NT2/D1 (cell line): Measurements from ENCODE around the gene GPALPP1.
"Not testable (repeated sequence)": the region's sequence is repeated elsewhere in the genome, so short reads cannot be mapped to it uniquely, and the experiment has no call there.

Source experiments
- DNase-seq: peaks from one replicate; pipeline ENCODE4 v3.0.0-alpha.2; 2011; ENCODE audit warnings: low read depth, low spot score
- H3K27me3 ChIP-seq: 2 replicates; pipeline ENCODE4 v1.6.0; 2011; ENCODE audit warnings: mild to moderate bottlenecking; ENCODE audit not compliant: insufficient read length, insufficient read depth
- H3K36me3 ChIP-seq: 2 replicates; pipeline ENCODE4 v1.6.1; 2011; ENCODE audit warnings: mild to moderate bottlenecking, low read length, mixed read lengths; ENCODE audit not compliant: insufficient read depth, insufficient read length
- H3K4me1 ChIP-seq: 2 replicates; pipeline ENCODE4 v1.5.1; 2011; ENCODE audit not compliant: insufficient read depth, insufficient read length
- H3K4me3 ChIP-seq: 2 replicates; pipeline ENCODE4 v1.5.1; 2011; ENCODE audit warnings: low read depth; ENCODE audit not compliant: insufficient read length
- H3K9ac ChIP-seq: 2 replicates; pipeline ENCODE4 v1.6.0; 2011; ENCODE audit warnings: low read depth; ENCODE audit not compliant: insufficient read length
- H3K9me3 ChIP-seq: 2 replicates; pipeline ENCODE4 v1.5.1; 2011; ENCODE audit warnings: mild to moderate bottlenecking, low read length; ENCODE audit not compliant: insufficient read depth
- SUZ12 ChIP-seq: IDR thresholded peaks from 2 replicates; pipeline ENCODE4 v1.6.1; 2011; ENCODE audit not compliant: insufficient read length, insufficient read depth; ENCODE audit errors: extremely low read depth
- YY1 ChIP-seq: IDR thresholded peaks from 2 replicates; pipeline ENCODE4 v1.6.1; 2011; ENCODE audit not compliant: insufficient read length, insufficient read depth
- ZNF274 ChIP-seq: IDR thresholded peaks from 2 replicates; pipeline ENCODE4 v1.6.1; 2011; ENCODE audit warnings: mild to moderate bottlenecking, low read depth, low read length

GPALPP1 gene, protein sequence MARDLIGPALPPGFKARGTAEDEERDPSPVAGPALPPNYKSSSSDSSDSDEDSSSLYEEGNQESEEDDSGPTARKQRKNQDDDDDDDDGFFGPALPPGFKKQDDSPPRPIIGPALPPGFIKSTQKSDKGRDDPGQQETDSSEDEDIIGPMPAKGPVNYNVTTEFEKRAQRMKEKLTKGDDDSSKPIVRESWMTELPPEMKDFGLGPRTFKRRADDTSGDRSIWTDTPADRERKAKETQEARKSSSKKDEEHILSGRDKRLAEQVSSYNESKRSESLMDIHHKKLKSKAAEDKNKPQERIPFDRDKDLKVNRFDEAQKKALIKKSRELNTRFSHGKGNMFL

DNA sequence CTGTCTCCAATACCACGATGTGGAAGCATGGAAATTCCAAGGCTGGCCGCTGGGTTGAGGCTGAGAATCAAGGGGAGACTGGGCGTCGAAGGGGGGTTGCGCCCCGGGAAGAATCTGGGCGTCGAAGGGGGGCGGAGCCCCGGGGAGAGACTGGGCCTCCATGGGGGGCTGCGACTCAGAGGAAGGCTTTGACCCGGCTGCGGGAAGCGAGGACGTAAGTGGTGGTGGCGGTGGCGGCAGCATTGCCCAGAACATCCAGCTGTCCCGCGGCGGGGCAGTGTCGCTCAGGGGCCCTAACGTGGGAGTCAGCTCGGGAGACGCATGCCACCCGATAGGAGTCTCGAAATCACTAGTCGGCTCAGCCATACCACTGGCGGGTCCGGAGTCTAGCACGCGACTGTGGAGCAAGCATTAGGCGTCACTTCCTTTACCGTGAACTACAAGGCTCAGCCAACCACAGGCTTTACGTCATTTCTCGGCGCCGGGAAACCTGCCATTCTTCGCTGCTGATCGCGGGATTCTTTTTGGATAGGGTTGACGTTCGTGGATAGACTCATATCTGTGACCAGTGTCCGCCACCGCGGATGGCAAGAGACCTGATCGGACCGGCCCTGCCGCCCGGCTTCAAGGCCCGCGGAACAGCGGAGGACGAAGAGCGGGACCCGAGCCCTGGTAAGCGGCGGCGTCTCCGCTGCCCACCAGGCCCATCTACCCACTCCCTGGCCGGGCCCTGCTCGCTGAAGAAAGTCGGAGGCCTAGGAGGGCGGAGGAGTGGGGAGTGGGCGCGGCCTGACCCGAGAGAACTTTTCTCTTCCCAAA lies at the start of gene GPALPP1, which contains the start of gene NUFIP1:
Gene GPALPP1, plus strand, starts transcription at position 468 of the 819 bp plus-strand sequence. Its CDS starts 117 bp downstream, at position 585.
Gene NUFIP1, minus strand, starts transcription at position 401 of the 819 bp plus-strand sequence. Its CDS starts 35 bp downstream, at position 366.
- H3K36me3 ChIP-seq, result peaks cover 22% of the 10 kb centered on the region
- DNase-seq, result peak; percentile 75
- no peaks in the 10 kb centered on the region for H3K27me3 ChIP-seq
- H3K9ac ChIP-seq, result peak within 1 kb of the TSS; percentile 88
- TF ChIP-seq ZNF274 (no peak), YY1 (no peak), SUZ12 (no peak)
- H3K9me3 ChIP-seq, result no peaks in the 10 kb centered on the region
- H3K4me3 ChIP-seq, result peak within 1 kb of the TSS; percentile 92
- no peaks in the 10 kb centered on the region for H3K4me1 ChIP-seq

DNA sequence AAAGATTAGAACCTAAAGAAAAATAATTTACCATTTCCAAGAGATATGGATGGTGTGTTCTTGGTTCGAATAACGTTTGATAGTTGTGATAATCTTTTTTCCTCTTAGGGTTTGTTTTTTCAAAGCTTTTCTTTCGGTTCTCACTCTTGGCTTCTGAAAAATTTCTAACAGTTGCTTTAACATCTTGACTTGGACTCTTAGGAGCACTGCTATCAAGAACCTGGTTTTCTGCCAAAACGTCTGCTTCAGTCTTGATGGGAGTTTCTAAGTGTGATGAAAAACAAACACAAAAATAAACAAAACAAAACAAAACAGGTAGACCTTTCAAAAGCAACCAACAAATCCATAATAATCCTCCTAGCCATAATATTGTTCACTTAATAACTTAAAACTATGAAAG lies 45.9 kb upstream of the GPALPP1 start:
- not testable (repeated sequence) for H3K9me3 ChIP-seq, H3K4me3 ChIP-seq, H3K9ac ChIP-seq, DNase-seq, H3K27me3 ChIP-seq, H3K4me1 ChIP-seq
- peaks cover 10% of the 10 kb centered on the region for H3K36me3 ChIP-seq

DNA sequence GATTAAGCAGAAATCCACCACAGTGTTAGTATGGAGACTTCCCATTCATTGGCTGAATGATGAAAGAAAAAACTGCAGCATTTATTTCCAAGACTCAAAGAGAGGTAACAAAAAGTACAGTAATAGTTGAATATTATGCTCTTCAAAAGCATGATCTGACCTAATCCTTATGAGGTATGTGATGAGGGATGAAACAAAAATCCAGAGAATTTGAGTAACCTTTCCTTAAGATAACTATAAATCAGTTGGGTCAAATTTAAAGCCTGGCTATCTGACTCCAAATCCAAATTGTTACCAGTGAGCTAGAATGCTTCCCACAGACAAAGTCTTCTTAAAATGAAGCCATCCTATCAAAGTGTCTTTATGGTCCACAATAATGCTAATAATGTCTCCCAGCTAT lies 38.2 kb upstream of the GPALPP1 start:
- Histone ChIP-seq H3K27me3 (no peaks in the 10 kb centered on the region), H3K4me1 (no peaks in the 10 kb centered on the region), H3K9me3 (no peaks in the 10 kb centered on the region), H3K4me3 (no peak overlapping the region), H3K9ac (no peak overlapping the region), H3K36me3 (peaks cover 20% of the 10 kb centered on the region)
- TF ChIP-seq YY1 (no peak), ZNF274 (no peak), SUZ12 (no peak)
- no peak for DNase-seq

DNA sequence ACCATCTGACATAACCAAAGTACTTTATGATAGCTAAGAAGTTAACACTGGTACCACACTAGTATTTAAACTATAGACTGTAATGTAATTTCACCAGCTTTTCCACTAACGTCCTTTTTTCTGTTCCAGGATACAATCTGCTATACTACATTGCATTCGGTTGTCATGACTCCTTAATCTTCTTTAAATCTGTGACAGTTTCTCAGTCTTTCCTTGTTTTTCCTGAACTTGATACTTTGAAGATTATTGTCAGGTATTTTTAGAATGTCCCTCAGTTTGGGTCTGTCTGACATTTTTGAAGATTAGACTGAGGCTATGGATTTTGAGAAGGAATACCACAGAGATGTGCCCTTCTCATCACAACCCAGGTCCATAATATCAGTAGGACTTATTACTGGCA lies 36.7 kb upstream of the GPALPP1 start:
- Histone ChIP-seq H3K9ac (no peak overlapping the region), H3K4me1 (no peaks in the 10 kb centered on the region), H3K36me3 (peaks cover 22% of the 10 kb centered on the region), H3K4me3 (no peak overlapping the region), H3K9me3 (no peaks in the 10 kb centered on the region), H3K27me3 (no peaks in the 10 kb centered on the region)
- DNase-seq, result no peak
- TF ChIP-seq YY1, result no peak
- no peak for TF ChIP-seq SUZ12
- TF ChIP-seq ZNF274, result no peak

DNA sequence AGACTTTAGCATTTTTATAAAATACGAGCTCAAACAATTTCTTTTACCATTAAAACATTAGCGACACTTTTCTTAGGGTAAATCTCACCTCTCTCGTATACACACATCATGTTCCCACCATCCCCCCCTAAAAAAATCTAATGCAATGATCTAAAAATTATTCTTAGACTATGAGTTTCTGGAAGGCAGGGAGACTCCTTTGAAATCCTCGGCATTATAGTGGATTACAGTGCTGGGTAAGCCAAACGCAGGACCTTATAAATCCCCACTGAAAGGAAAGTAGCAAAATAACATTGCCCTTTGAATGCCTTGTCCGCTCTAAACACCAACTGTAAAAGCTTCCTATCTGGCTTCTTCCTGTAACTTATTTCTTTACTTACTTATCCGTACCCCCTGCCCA lies 35.1 kb upstream of the GPALPP1 start:
- no peak for TF ChIP-seq SUZ12
- TF ChIP-seq YY1, result no peak
- no peak for TF ChIP-seq ZNF274
- Histone ChIP-seq H3K4me1 (no peaks in the 10 kb centered on the region), H3K9ac (no peak overlapping the region), H3K4me3 (no peak overlapping the region), H3K27me3 (no peaks in the 10 kb centered on the region), H3K9me3 (no peaks in the 10 kb centered on the region), H3K36me3 (peaks cover 21% of the 10 kb centered on the region)
- no peak for DNase-seq

DNA sequence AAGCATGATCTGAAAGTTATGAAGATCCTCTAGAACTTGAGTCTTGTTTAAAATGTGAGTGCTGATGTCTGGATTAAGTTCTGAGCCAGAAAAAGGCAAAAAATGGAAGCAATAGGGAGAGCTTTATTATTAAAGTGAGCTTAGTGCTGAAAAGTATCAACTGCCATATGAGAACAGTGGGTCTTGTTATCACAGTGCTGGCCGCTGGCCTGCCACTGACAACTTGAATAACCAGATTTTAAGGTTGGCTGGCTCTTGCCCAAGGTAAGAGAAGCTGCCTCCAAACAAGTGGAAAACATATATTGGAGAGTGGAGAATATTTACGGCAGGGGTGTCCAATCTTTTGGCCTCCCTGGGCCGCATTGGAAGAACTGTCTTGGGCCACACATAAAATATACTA lies 33.9 kb upstream of the GPALPP1 start:
- Histone ChIP-seq H3K4me1 (no peaks in the 10 kb centered on the region), H3K9ac (no peak overlapping the region), H3K9me3 (no peaks in the 10 kb centered on the region), H3K4me3 (no peak overlapping the region), H3K36me3 (peaks cover 19% of the 10 kb centered on the region), H3K27me3 (no peaks in the 10 kb centered on the region)
- TF ChIP-seq ZNF274, result no peak
- TF ChIP-seq SUZ12, result no peak
- no peak for TF ChIP-seq YY1
- DNase-seq, result no peak

DNA sequence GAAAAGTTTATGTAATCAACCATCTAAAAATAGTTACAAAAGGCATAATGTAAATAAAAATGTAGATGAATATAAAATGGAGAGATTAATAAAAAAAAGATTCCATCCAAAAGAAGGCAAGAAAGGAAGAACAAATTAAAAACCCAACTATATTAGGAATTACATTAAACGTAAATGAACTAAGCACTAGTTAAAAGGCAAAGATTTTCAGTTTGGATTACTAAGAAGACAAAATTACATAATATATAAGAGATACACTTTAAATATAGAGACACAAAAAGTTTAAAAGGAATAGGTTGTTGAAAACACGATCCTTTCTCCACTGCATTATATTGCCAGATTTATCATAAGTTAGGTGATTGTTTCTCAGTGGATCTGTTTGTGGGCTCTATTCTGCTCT lies 27.3 kb upstream of the GPALPP1 start:
- H3K36me3 ChIP-seq, result peaks cover 51% of the 10 kb centered on the region
- H3K4me3 ChIP-seq, result no peak overlapping the region
- TF ChIP-seq YY1 (no peak), ZNF274 (no peak), SUZ12 (no peak)
- no peaks in the 10 kb centered on the region for H3K27me3 ChIP-seq
- H3K9me3 ChIP-seq, result peaks cover 30% of the 10 kb centered on the region
- no peaks in the 10 kb centered on the region for H3K4me1 ChIP-seq
- no peak for DNase-seq
- H3K9ac ChIP-seq, result no peak overlapping the region
